22Rv1 (cell line): Measurements from ENCODE around the gene RNASET2.

Experiments
- H3K27ac ChIP-seq: fragments of 450-650 bp; 2 replicates; pipeline ENCODE4 v1.5.1; 2017
- CTCF ChIP-seq: fragments of 450-650 bp; IDR thresholded peaks from 2 replicates; pipeline ENCODE4 v1.5.1; 2017; ENCODE audit warnings: mild to moderate bottlenecking
- ZFX ChIP-seq: fragments of 450-650 bp; IDR thresholded peaks from 2 replicates; pipeline ENCODE4 v1.6.1; 2017; ENCODE audit warnings: antibody characterized with exemption, borderline replicate concordance

The RNASET2 gene

GRCh38 chr6:166997768-166998255 lies 41.5 kb upstream of the RNASET2 start:
- TF ChIP-seq ZFX (no peak), CTCF (peak; percentile 44)
- peak overlapping the region; percentile 85 for H3K27ac ChIP-seq

GRCh38 chr6:166997348-166997747 lies 41.0 kb upstream of the RNASET2 start:
- TF ChIP-seq CTCF: no peak
- TF ChIP-seq ZFX: no peak

GRCh38 chr6:166996406-166996805 lies 40.1 kb upstream of the RNASET2 start:
- TF ChIP-seq ZFX: no peak
- no peak for TF ChIP-seq CTCF
- no peak overlapping the region for H3K27ac ChIP-seq

More at GRCh38 chr6:166997348-166997747, 41.0 kb upstream of the RNASET2 start:
- peak overlapping the region; percentile 85 for H3K27ac ChIP-seq

- TF ChIP-seq ZFX (no peak), CTCF (peak; percentile 77)
- no peak overlapping the region for H3K27ac ChIP-seq
Measured at GRCh38 chr6:166989427-166990032, 33.2 kb upstream of the RNASET2 start.

- TF ChIP-seq ZFX (no peak), CTCF (no peak)
Measured at GRCh38 chr6:166988674-166989201, 32.4 kb upstream of the RNASET2 start.

GRCh38 chr6:166987930-166988329 lies 31.6 kb upstream of the RNASET2 start:
- TF ChIP-seq ZFX (no peak), CTCF (no peak)
- no peak overlapping the region for H3K27ac ChIP-seq

More at GRCh38 chr6:166988674-166989201, 32.4 kb upstream of the RNASET2 start:
- no peak overlapping the region for H3K27ac ChIP-seq

GRCh38 chr6:166987448-166987847 lies 31.1 kb upstream of the RNASET2 start:
- no peak for TF ChIP-seq CTCF
- no peak for TF ChIP-seq ZFX
- H3K27ac ChIP-seq: no peak overlapping the region
